BE2C (cell line): Measurements from ENCODE around the gene NPHP4.

ENCODE experiments used
- DNase-seq: peaks from one replicate; pipeline ENCODE4 v3.0.0-alpha.2; 2020
- H3K27me3 ChIP-seq: fragments of 250-450 bp; sonication (Bioruptor Pico); 2 replicates; pipeline ENCODE4 v1.5.1; 2020; ENCODE audit warnings: mild to moderate bottlenecking
- H3K36me3 ChIP-seq: fragments of 250-450 bp; sonication (Bioruptor Pico); 2 replicates; pipeline ENCODE4 v1.5.1; 2020; ENCODE audit warnings: mild to moderate bottlenecking
- H3K4me1 ChIP-seq: fragments of 250-450 bp; sonication (Bioruptor Pico); 2 replicates; pipeline ENCODE4 v1.5.1; 2020
- H3K4me3 ChIP-seq: 2 replicates; pipeline ENCODE4 v1.5.1; 2011; ENCODE audit warnings: low read depth, low read length
- H3K9me3 ChIP-seq: fragments of 250-450 bp; sonication (Bioruptor Pico); 2 replicates; pipeline ENCODE4 v1.5.1; 2020
- CTCF ChIP-seq: IDR thresholded peaks from 2 replicates; pipeline ENCODE4 v1.5.1; 2012; ENCODE audit warnings: mild to moderate bottlenecking, low read depth, low read length

The NPHP4 gene

GRCh38 chr1:5953386-5953785 lies 38.8 kb downstream of the NPHP4 start:
- Histone ChIP-seq H3K27me3 (no peaks in the 10 kb centered on the region), H3K4me1 (no peaks in the 10 kb centered on the region), H3K9me3 (no peaks in the 10 kb centered on the region), H3K36me3 (no peaks in the 10 kb centered on the region), H3K4me3 (no peak overlapping the region)
- no peak for DNase-seq
- TF ChIP-seq CTCF: no peak

GRCh38 chr1:5951846-5952410 lies 40.3 kb downstream of the NPHP4 start:
- H3K36me3 ChIP-seq: no peaks in the 10 kb centered on the region
- DNase-seq: no peak
- TF ChIP-seq CTCF: no peak

GRCh38 chr1:5950994-5951785 lies 41.0 kb downstream of the NPHP4 start:
- no peak overlapping the region for H3K4me3 ChIP-seq
- H3K36me3 ChIP-seq: no peaks in the 10 kb centered on the region; the same call in 1 of the 2 replicates
- H3K27me3 ChIP-seq: no peaks in the 10 kb centered on the region
- TF ChIP-seq CTCF: no peak
- no peaks in the 10 kb centered on the region for H3K4me1 ChIP-seq
- no peaks in the 10 kb centered on the region for H3K9me3 ChIP-seq
- no peak for DNase-seq

More at GRCh38 chr1:5951846-5952410, 40.3 kb downstream of the NPHP4 start:
- Histone ChIP-seq H3K4me3 (no peak overlapping the region), H3K9me3 (no peaks in the 10 kb centered on the region), H3K4me1 (no peaks in the 10 kb centered on the region), H3K27me3 (no peaks in the 10 kb centered on the region)

GRCh38 chr1:5950201-5950895 lies 41.9 kb downstream of the NPHP4 start:
- H3K27me3 ChIP-seq: no peaks in the 10 kb centered on the region
- H3K36me3 ChIP-seq: no peaks in the 10 kb centered on the region; the same call in 1 of the 2 replicates
- no peaks in the 10 kb centered on the region for H3K9me3 ChIP-seq
- no peak overlapping the region for H3K4me3 ChIP-seq
- H3K4me1 ChIP-seq: no peaks in the 10 kb centered on the region
- DNase-seq: no peak
- TF ChIP-seq CTCF: no peak

- no peaks in the 10 kb centered on the region for H3K27me3 ChIP-seq
- no peaks in the 10 kb centered on the region for H3K4me1 ChIP-seq
- H3K36me3 ChIP-seq: no peaks in the 10 kb centered on the region; the same call in 1 of the 2 replicates
- no peak overlapping the region for H3K4me3 ChIP-seq
- H3K9me3 ChIP-seq: no peaks in the 10 kb centered on the region
- DNase-seq: no peak
- TF ChIP-seq CTCF: no peak
Measured at GRCh38 chr1:5949761-5950100, 42.5 kb downstream of the NPHP4 start.
